Panc1 (cell line): Measurements from ENCODE around the gene SDK2. TPM values are rescaled to one million over a fixed set of nuclear protein-coding genes. Genes with fewer than 3 reads are reported as not detected.

Experiments used
- ATAC-seq: fragments of 200-7000 bp; cut with Tn5 transposase; 2 replicates; pipeline ENCODE4 v1.9.1; 2020; ENCODE audit warnings: mild to moderate bottlenecking, moderate library complexity
- BruUV-seq: library from RNA; stranded (reverse); fragments of 400-500 nt; replicated peaks from 2 replicates; lab custom pipeline; 2021; lab: Mats Ljungman, UMichigan
- CTCF ChIA-PET: fragments of 300-600 bp; sonication (Branson Sonifier 250); formaldehyde crosslinking; loops from one replicate; lab custom pipeline; 2022; ENCODE audit warnings: antibody characterized with exemption; lab: Charles Lee
- POLR2A ChIA-PET: fragments of 300-600 bp; sonication (Branson Sonifier 250); formaldehyde crosslinking; loops from one replicate; lab custom pipeline; 2022; ENCODE audit warnings: antibody characterized with exemption; lab: Charles Lee
- DNase-seq: peaks from one replicate; pipeline ENCODE4 v3.0.0-alpha.2; 2010; ENCODE audit warnings: low read depth, low spot score
- H3K27ac ChIP-seq: 2 replicates; pipeline ENCODE4 v1.5.1; 2011; ENCODE audit warnings: mild to moderate bottlenecking, low read length, inconsistent platforms
- H3K27me3 ChIP-seq: fragments of 200-500 bp; sonication (Bioruptor generic); 2 replicates; pipeline ENCODE4 v1.6.0; 2014; ENCODE audit warnings: low read length, inconsistent platforms; ENCODE audit not compliant: control insufficient read depth, insufficient read depth
- H3K36me3 ChIP-seq: fragments of 200-500 bp; sonication (Bioruptor generic); 2 replicates; pipeline ENCODE4 v1.5.1; 2014; ENCODE audit warnings: inconsistent platforms, mild to moderate bottlenecking, low read length, moderate library complexity; ENCODE audit not compliant: control insufficient read depth, insufficient read depth
- H3K4me1 ChIP-seq: 2 replicates; pipeline ENCODE4 v1.5.1; 2011; ENCODE audit warnings: inconsistent platforms, mild to moderate bottlenecking, low read length, moderate library complexity; ENCODE audit not compliant: control insufficient read depth, insufficient read depth
- H3K4me3 ChIP-seq, 2 experiments: 2 replicates each; pipeline ENCODE4 v1.5.1; 2011 to 2012; ENCODE audit warnings: low read depth in 2 of 2, low read length in 2 of 2, mild to moderate bottlenecking in 2 of 2, inconsistent platforms in 1 of 2, moderate library complexity in 1 of 2
- H3K9me3 ChIP-seq: fragments of 200-500 bp; sonication (Bioruptor generic); 2 replicates; pipeline ENCODE4 v1.5.1; 2014; ENCODE audit warnings: low read depth, mild to moderate bottlenecking, inconsistent platforms, low read length, moderate library complexity; ENCODE audit not compliant: control insufficient read depth, insufficient read depth
- POLR2AphosphoS5 ChIP-seq: IDR thresholded peaks from 2 replicates; pipeline ENCODE4 v1.6.1; 2012; ENCODE audit warnings: mild to moderate bottlenecking, low read depth, low read length, moderate library complexity
- REST ChIP-seq, 2 experiments: IDR thresholded peaks; 2 replicates each; pipeline ENCODE4 v1.6.1; 2011 to 2012; ENCODE audit warnings: low read depth in 2 of 2, control low read depth in 1 of 2, low read length in 1 of 2, mild to moderate bottlenecking in 1 of 2, moderate library complexity in 1 of 2; ENCODE audit not compliant: insufficient read depth in 1 of 2
- SIN3A ChIP-seq: IDR thresholded peaks from 2 replicates; pipeline ENCODE4 v1.6.1; 2012; ENCODE audit warnings: low read depth, mild to moderate bottlenecking, low read length, moderate library complexity, borderline replicate concordance; ENCODE audit not compliant: insufficient read depth
- TCF7L2 ChIP-seq: IDR thresholded peaks from 2 replicates; pipeline ENCODE4 v1.6.1; 2011; ENCODE audit warnings: mild to moderate bottlenecking, low read depth, low read length, inconsistent platforms
- in situ Hi-C: cut with HindIII; loops from 2 replicates; pipeline ENCODE4 v1.10.0; 2016; ENCODE audit warnings: low sequenced_read_pairs, low pct_unique_long_range_greater_than_20kb
- intact Hi-C: fragments of 100-400 bp; cut with micrococcal nuclease; formaldehyde crosslinking; loops from one replicate; pipeline ENCODE4 v1.10.0; 2022; ENCODE audit not compliant: unreplicated experiment
- total RNA-seq: library from RNA; stranded (reverse); gene quantifications from one replicate; pipeline ENCODE4 v1.2.1, GENCODE V29; 2021; ENCODE audit not compliant: unreplicated experiment
- TF ChIP-seq, protein P1 (sequence below): fragments of 450-650 bp; IDR thresholded peaks from 2 replicates; pipeline ENCODE4 v1.5.1; 2017; ENCODE audit warnings: mild to moderate bottlenecking

Gene SDK2
- total RNA-seq, 1 experiment from 2014 or later, result 0.41 TPM

GRCh38 chr17:73633736-73634135 is 10.5 kb downstream of the SDK2 start:
- Histone ChIP-seq H3K4me1 (no peaks in the 10 kb centered on the region), H3K27me3 (peaks cover 8% of the 10 kb centered on the region), H3K4me3 (no peak overlapping the region), H3K36me3 (no peaks in the 10 kb centered on the region), H3K9me3 (no peaks in the 10 kb centered on the region), H3K27ac (no peak overlapping the region)
- POLR2A ChIA-PET, result no interaction called here
- DNase-seq, result no peak
- intact Hi-C loops, result no loop called here
- TF ChIP-seq TCF7L2 (no peak), REST (IDR thresholded peaks at IDR 0.05; ENCODE audit: insufficient read depth in 1 of 2, low read depth in 2 of 2, low read length in 1 of 2) (no peak)
- CTCF ChIA-PET, result no interaction called here
- no TSS peak for BruUV-seq
- ATAC-seq, result no peak
- in situ Hi-C loops, result no loop called here

DNA sequence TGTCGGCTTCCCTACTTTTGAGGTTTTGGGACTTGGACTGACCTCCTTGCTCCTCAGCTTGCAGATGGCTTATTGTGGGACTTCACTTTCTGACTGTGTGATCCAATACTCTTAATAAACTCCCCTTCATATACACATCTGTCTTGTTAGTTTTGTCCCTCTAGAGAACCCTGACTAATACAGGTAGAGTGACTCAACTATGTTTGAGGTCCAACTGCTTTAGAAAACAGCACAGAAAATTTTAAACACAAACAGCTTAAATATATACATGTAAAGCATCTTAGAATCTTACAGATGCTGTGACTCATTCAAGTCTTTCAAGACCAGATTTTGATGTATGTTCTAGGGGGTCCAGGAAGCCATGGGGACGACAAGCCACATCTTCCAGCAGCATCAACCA is 11.7 kb downstream of the SDK2 start:
- no peaks in the 10 kb centered on the region for H3K36me3 ChIP-seq
- TF ChIP-seq, protein P1, sequence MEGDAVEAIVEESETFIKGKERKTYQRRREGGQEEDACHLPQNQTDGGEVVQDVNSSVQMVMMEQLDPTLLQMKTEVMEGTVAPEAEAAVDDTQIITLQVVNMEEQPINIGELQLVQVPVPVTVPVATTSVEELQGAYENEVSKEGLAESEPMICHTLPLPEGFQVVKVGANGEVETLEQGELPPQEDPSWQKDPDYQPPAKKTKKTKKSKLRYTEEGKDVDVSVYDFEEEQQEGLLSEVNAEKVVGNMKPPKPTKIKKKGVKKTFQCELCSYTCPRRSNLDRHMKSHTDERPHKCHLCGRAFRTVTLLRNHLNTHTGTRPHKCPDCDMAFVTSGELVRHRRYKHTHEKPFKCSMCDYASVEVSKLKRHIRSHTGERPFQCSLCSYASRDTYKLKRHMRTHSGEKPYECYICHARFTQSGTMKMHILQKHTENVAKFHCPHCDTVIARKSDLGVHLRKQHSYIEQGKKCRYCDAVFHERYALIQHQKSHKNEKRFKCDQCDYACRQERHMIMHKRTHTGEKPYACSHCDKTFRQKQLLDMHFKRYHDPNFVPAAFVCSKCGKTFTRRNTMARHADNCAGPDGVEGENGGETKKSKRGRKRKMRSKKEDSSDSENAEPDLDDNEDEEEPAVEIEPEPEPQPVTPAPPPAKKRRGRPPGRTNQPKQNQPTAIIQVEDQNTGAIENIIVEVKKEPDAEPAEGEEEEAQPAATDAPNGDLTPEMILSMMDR, result no peak
- TF ChIP-seq SIN3A (no peak), TCF7L2 (no peak), REST (IDR thresholded peaks at IDR 0.05; ENCODE audit: insufficient read depth in 1 of 2, low read depth in 2 of 2, low read length in 1 of 2) (no peak), POLR2AphosphoS5 (no peak)
- BruUV-seq, result no TSS peak
- no peaks in the 10 kb centered on the region for H3K9me3 ChIP-seq
- CTCF ChIA-PET, result no interaction called here
- no peak overlapping the region for H3K27ac ChIP-seq
- no peak overlapping the region for H3K4me3 ChIP-seq
- no peak for DNase-seq
- no peaks in the 10 kb centered on the region for H3K4me1 ChIP-seq
- no peak for ATAC-seq
- in situ Hi-C loops, result no loop called here
- intact Hi-C loops, result no loop called here
- H3K27me3 ChIP-seq, result peaks cover 8% of the 10 kb centered on the region
- POLR2A ChIA-PET, result no interaction called here
